ENCODE data around the gene NRXN3.

The NRXN3 gene

GRCh38 chr14:78136695-78137094, 33.5 kb upstream of the NRXN3 start:
- Histone ChIP-seq H3K27ac (ENCODE audit: low read depth, low read length, poor library complexity, severe bottlenecking) (no peak overlapping the region), H4K20me1 (ENCODE audit: insufficient read depth, low read length) (no peaks in the 10 kb centered on the region), H3K36me3 (ENCODE audit: insufficient read depth, low read length) (no peaks in the 10 kb centered on the region), H3F3A (ENCODE audit: insufficient read depth, low read length) (no peaks in the 10 kb centered on the region), H3K4me3 (ENCODE audit: low read depth, low read length, poor library complexity, severe bottlenecking) (no peak overlapping the region), H3K9me3 (ENCODE audit: low read length) (no peaks in the 10 kb centered on the region), H3K79me2 (ENCODE audit: insufficient read depth, low read length) (no peaks in the 10 kb centered on the region), H3K4me2 (ENCODE audit: low read length) (no peak overlapping the region), H3K9me2 (ENCODE audit: low read depth, low read length) (no peaks in the 10 kb centered on the region), H3K27me3 (ENCODE audit: insufficient read depth, low read length) (no peaks in the 10 kb centered on the region; the same call in 1 of the 2 replicates), H2AFZ (ENCODE audit: low read length) (no peak overlapping the region), H3K9ac (ENCODE audit: low read length) (no peak overlapping the region), H3K4me1 (ENCODE audit: insufficient read depth, low read length, severe bottlenecking) (no peaks in the 10 kb centered on the region)
- TF ChIP-seq CTCF (IDR thresholded peaks at IDR 0.05; ENCODE audit: low read length) = no peak
- no peak for TF ChIP-seq EZH2 (IDR thresholded peaks at IDR 0.05; ENCODE audit: borderline replicate concordance, low read length)

GRCh38 chr14:78141590-78141989, 28.6 kb upstream of the NRXN3 start:
- Histone ChIP-seq H2AFZ (ENCODE audit: low read length) (no peak overlapping the region), H3K4me2 (ENCODE audit: low read length) (no peak overlapping the region), H3K4me1 (ENCODE audit: insufficient read depth, low read length, severe bottlenecking) (no peaks in the 10 kb centered on the region), H3F3A (ENCODE audit: insufficient read depth, low read length) (no peaks in the 10 kb centered on the region), H3K27ac (ENCODE audit: low read depth, low read length, poor library complexity, severe bottlenecking) (no peak overlapping the region), H3K36me3 (ENCODE audit: insufficient read depth, low read length) (no peaks in the 10 kb centered on the region), H3K9ac (ENCODE audit: low read length) (no peak overlapping the region), H3K9me2 (ENCODE audit: low read depth, low read length) (no peaks in the 10 kb centered on the region), H3K9me3 (ENCODE audit: low read length) (no peaks in the 10 kb centered on the region), H3K4me3 (ENCODE audit: low read depth, low read length, poor library complexity, severe bottlenecking) (no peak overlapping the region), H4K20me1 (ENCODE audit: insufficient read depth, low read length) (no peaks in the 10 kb centered on the region), H3K79me2 (ENCODE audit: insufficient read depth, low read length) (no peaks in the 10 kb centered on the region), H3K27me3 (ENCODE audit: insufficient read depth, low read length) (no peaks in the 10 kb centered on the region; the same call in 1 of the 2 replicates)
- TF ChIP-seq EZH2 (IDR thresholded peaks at IDR 0.05; ENCODE audit: borderline replicate concordance, low read length) (no peak), CTCF (IDR thresholded peaks at IDR 0.05; ENCODE audit: low read length) (no peak)

- no peaks in the 10 kb centered on the region for H3K4me1 ChIP-seq (ENCODE audit: insufficient read depth, low read length, severe bottlenecking)
- no peaks in the 10 kb centered on the region for H3K27me3 ChIP-seq (ENCODE audit: insufficient read depth, low read length)
- H4K20me1 ChIP-seq (ENCODE audit: insufficient read depth, low read length) = no peaks in the 10 kb centered on the region
- no peak overlapping the region for H3K9ac ChIP-seq (ENCODE audit: low read length)
- H3K4me3 ChIP-seq (ENCODE audit: low read depth, low read length, poor library complexity, severe bottlenecking) = no peak overlapping the region
- no peak overlapping the region for H3K27ac ChIP-seq (ENCODE audit: low read depth, low read length, poor library complexity, severe bottlenecking)
- H3K9me3 ChIP-seq (ENCODE audit: low read length) = no peaks in the 10 kb centered on the region
- no peak overlapping the region for H3K4me2 ChIP-seq (ENCODE audit: low read length)
- no peaks in the 10 kb centered on the region for H3K36me3 ChIP-seq (ENCODE audit: insufficient read depth, low read length)
- TF ChIP-seq CTCF (IDR thresholded peaks at IDR 0.05; ENCODE audit: low read length) (no peak), EZH2 (IDR thresholded peaks at IDR 0.05; ENCODE audit: borderline replicate concordance, low read length) (no peak)
- no peaks in the 10 kb centered on the region for H3F3A ChIP-seq (ENCODE audit: insufficient read depth, low read length)
- no peaks in the 10 kb centered on the region for H3K79me2 ChIP-seq (ENCODE audit: insufficient read depth, low read length)
- no peak overlapping the region for H2AFZ ChIP-seq (ENCODE audit: low read length)
- no peaks in the 10 kb centered on the region for H3K9me2 ChIP-seq (ENCODE audit: low read depth, low read length)
Observed at GRCh38 chr14:78142998-78143397, 27.2 kb upstream of the NRXN3 start.

Data from OCI-LY1 (cell line).